GM18868 (cell line): Measurements from ENCODE around the gene SCN10A.
A peak's percentile ranks its signal among the peaks of the same experiment; 100 is the strongest.

ENCODE experiments used
- ATAC-seq: cut with Tn5 transposase; IDR thresholded peaks from one replicate; pipeline ENCODE4 v1.9.1; 2021; ENCODE audit warnings: mild to moderate bottlenecking, moderate library complexity; ENCODE audit not compliant: unreplicated experiment

The SCN10A gene

DNA sequence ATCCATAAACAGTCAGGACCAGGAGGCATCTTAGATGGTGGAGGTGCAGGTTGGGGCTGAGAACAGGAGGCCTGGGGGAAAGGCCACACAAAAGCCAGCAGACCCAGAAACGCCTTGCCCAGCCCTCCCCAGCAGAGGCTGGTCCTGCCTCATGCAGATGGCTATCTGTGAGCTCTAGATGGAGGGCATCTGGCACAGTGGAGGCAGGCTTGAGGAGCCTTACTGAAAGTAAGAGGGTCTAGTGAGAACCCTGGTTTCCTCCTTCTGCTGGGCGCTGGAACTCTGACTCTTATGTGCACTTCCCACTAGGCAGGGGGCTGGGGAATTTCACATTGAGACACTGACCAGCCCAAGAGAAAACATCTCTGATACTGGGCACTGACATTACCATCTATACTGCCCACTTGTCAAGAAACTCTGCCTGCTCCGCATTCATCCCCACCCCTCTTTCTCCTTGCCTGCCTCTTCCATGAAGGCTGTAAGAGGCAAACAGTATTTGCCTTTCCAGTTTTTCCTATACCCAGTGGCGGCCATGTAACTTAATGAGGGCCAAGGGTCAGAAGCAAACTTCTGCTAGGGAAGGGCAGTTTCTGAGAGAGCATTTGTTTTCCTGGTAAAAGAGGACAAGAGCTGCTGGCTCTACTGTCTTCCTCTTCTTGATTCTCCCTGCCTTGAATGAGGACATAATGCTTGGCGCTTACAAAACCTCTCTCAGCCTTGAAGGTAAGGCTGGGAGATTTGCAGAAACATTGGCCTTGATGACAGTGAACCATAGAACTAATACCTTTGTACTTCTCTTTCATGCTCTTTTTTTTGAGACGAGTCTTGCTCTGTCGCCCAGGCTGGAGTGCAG, 162.1 kb downstream of the SCN10A start:
- ATAC-seq: no peak

DNA sequence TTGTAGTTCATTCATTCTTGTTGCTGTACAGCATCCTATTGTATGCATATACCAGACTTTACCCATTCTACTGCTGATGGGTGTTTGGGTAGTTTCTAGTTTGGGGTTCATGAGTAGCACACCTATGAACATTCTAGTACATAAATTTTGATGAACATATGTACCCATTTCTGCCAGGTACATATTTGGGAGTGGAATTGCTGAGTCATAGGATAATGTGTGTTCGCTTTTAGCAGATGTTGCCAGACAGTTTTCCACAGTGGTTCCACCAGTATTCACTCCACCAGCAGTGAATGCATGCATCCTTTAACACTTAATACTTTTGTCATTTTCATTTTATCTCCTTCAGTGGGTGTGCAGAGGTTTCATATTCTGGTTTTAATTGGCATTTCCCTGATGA, 163.1 kb downstream of the SCN10A start:
- ATAC-seq: no peak

DNA sequence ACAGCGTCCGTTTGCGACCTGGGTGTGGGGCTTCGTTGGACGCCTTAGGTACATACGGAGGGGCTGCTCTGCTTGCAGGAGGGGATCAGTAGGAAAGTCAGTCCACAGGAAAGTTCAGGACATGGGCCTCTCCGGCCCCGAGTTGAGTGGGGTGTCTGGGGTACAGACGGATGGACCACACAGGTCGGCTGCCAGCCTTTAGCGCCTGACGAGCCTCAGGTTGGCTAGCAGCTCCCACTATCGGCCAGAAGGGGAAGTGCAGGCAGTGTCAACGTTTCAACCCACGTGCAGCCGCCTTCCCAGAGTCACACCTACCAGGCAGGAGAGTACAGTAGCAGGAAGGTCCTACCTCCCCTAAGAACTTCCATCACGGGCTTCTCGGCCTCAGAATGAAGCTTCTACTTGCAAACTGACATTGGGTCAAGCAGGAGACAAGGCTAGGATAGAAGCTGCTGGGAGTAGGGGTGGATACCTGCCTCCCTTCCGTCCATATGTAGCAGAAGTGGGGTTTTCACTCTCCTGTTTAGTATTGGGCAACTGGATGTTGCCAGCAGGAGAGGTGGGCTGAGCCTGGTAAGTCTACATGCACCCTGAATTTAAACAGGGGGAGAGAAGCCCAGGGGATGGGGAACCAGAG, 164.7 kb downstream of the SCN10A start:
- peak; percentile 72 for ATAC-seq

DNA sequence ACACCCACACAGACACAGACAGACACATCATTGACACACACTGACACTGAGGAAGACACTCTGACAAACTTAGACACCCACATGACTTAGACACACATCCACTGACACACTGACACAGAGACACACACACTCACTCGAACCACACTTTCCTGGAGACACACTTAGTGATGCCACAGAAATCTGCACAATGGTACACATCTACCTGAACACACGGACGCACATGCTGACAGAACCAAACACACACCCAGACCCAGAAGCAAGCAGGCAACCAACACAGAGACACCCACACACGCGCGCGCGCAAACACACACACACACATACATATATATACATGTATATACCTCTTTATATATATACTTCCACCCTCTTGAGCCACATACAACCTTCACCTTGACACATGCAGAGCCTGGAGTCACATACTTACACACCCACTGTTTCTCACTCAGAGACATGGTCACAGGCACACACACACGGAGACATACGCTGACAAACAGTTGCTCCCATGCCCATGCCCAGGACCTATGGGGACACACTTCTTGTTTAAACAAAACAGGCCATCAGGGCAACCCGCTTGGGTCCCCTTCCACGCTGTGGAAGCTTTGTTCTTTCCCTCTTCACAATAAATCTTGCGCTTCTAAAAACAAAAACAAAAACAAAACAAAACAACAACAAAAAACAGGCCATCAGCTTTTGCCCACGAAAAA, 165.6 kb downstream of the SCN10A start:
- ATAC-seq: no peak

DNA sequence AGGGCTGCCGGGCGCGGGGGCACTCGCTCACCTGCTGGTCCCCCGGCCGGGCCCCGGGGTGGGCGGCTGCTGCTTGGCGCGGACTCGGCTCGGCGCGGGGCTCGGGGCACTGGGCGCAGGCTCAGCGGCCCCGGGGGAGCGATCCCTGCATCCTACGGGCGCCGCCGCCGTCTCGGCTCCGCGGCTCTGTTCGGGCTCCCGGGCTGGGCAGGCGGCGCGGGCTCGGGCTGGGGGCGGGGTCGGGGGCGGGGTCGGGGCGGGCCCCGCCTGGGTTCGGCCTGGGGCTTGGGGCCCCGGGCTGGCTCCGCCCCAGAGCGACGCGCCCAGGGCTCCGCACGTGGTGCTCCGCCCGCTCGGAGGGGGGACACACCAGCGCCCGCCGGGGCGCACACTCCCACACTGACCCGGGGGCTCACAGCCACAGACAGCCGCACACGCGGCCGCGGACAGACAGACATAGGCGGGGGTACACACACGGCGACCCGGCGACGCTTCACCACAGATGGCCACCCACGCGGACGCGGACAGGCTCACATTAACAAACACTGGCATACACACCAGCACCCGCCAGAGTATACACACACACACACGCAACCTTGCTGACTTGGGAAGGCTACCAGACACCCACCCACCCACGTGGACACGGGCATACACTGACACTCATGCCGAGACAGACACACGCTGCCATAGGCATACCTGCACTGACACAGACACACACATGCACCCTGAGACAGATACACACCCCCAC, 166.3 kb downstream of the SCN10A start, which contains the start of gene SCN5A:
Gene SCN5A, minus strand, starts transcription at position 188 of the 748 bp plus-strand sequence. CDS start 16,380 bp downstream, outside the sequence.
- ATAC-seq: peak; percentile 60

DNA sequence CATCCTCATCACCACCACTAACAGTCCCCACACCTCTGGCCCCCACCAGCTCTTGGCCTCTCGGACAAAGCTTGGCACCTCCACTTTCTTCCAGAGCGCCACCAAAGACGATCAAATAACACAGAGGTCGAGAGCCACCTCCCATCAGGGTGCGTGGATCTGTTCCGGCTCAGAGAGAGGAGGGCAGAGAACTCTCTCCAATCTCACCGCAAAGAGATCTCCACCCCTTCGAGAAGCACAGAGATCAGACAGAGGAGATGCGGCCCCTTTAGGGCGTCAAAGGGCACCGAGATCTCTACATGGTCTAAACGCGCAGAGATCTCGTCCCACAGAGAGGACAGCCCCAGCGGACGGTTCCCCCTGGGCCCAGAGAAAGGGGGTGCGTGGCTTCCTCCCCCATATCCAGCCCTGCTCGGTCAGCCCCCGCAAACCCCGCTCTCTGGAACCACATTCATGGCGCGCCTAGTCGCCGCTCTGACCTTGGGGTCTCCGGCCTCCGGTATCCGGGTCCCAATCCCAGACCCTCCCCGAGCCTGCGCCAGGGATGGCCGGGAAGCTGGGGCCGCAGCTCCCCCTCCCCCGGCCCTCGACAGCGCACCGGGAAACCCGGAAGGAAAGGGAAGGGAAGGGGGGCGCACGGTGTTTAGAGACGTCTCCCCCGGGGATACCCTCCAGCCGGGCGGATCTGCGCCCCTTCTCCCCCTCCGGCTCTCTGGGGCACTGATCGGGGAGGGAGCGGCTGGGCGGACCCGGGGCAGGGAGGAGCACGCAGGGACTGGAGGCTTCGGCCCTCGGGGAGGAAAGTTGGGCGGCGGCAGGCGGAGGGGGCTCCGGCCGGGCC, 167.1 kb downstream of the SCN10A start:
- no peak for ATAC-seq

DNA sequence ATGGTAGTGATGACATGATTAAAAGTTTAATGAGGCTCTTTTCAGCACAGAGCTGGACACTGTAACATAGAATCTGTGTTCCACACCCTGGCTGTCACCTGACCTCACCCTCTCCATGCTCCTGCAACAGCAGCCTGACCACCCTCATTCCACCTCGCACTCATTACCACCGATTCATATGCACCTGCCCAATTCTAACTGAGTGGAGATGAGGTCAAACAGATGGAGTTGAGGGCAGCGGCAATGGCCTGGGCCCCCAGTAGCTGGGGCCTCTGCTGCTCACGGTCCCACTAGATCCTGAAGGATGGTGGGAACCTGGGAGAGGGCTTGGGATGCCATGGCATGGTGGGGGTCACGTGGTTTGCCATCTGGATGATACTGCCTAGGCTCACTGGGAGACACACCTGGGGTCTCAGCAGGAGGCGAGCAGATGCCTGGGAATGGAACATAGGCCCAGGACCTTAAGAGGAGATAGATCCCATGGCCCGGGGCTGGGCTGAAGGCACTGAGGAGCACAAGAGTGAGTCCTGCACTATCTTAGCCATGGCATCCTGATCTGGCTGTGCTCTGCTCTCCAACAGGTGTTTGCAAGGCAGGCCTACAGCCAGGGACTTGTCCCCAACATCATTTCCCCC, 167.9 kb downstream of the SCN10A start:
- ATAC-seq: no peak

DNA sequence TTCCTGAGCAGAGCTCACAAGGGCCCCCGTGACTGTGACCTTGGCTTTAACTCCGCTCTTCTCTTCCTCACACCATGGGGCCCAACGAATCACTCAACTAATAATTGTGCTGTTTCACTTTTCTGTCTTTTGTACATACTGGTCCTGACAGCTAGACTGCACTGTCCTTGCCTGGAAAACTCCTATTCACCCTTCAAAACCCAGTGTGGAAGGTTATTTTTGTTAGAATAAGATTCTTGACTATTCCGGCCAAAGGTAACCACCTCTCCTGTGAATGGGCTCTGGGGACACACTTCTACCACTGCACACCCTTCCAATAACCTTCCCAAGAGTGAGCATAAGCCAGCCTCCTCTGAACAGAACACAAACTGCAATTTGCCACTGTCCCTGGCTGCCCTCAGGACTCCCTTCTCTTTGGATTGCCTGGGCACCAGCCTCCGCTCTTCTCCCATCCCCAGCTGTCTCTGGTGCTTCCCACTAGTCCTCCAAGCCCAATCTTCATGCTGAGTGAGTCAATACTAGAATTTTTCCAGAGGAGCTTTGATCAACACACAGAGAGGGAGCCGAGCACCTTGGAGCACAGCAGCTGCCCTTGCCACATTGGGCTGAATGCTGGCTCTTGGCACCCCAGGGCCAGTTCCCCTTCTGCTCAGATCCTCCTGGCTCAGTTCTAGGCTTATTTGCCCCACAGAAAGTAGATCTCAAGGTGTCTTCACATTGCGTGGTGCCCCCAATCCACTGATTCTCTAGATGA, 168.6 kb downstream of the SCN10A start:
- no peak for ATAC-seq
